ENCODE results near the gene HAAO.

DNA sequence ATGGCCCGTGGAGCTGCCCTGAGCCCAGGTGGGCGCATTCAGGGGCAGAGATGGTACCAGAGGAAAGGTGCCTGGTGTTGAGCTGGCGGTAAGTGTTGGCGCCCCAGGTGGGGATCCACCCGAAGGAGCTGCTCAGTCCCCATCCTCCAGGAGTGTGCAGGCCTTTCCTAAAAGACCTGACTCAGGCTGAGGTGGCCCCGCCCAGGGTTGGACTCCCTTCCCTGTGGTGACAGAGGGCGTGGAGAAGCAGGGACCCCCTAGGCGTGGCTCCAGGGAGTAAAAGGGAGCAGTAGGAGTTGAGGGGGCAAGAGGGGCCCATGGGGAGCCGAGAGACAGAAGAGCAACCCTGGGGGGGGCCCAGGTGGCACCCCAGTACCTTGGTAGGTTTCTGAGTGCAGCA lies 30.8 kb downstream of the HAAO start:
- TF ChIP-seq, protein P1, sequence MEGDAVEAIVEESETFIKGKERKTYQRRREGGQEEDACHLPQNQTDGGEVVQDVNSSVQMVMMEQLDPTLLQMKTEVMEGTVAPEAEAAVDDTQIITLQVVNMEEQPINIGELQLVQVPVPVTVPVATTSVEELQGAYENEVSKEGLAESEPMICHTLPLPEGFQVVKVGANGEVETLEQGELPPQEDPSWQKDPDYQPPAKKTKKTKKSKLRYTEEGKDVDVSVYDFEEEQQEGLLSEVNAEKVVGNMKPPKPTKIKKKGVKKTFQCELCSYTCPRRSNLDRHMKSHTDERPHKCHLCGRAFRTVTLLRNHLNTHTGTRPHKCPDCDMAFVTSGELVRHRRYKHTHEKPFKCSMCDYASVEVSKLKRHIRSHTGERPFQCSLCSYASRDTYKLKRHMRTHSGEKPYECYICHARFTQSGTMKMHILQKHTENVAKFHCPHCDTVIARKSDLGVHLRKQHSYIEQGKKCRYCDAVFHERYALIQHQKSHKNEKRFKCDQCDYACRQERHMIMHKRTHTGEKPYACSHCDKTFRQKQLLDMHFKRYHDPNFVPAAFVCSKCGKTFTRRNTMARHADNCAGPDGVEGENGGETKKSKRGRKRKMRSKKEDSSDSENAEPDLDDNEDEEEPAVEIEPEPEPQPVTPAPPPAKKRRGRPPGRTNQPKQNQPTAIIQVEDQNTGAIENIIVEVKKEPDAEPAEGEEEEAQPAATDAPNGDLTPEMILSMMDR (IDR thresholded peaks at IDR 0.05), result no peak
- no peak for TF ChIP-seq POLR2A (IDR thresholded peaks at IDR 0.05)
